Measurements from ENCODE around the gene CNST.
"Not testable (repeated sequence)": the region's sequence is repeated elsewhere in the genome, so short reads cannot be mapped to it uniquely, and the experiment has no call there.

The CNST gene

DNA sequence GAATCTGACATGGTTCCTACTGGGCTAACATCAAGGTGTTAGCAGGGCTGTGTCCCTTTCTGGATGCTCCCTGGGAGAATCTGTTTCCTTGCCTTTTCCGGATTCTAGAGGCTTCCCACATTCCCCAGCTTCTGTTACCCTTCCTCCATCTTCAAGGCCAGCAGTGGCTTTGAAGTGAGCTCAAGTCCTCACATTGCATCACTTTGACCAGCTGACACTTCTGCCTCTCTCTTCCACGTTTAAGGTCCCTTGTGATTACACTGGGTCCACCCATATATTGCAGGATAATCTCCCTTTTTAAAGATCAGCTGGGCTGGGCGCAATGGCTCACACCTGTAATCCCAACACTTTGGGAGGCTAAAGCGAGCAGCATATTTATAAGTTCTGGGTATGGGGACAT is 33.1 kb downstream of the CNST start:
- no peak overlapping the region for H3K4me3 ChIP-seq (ENCODE audit: low read depth, low read length)
- in situ Hi-C loops (cut with HindIII; ENCODE audit: low sequenced_read_pairs), result no loop called here
- TF ChIP-seq, protein P1, sequence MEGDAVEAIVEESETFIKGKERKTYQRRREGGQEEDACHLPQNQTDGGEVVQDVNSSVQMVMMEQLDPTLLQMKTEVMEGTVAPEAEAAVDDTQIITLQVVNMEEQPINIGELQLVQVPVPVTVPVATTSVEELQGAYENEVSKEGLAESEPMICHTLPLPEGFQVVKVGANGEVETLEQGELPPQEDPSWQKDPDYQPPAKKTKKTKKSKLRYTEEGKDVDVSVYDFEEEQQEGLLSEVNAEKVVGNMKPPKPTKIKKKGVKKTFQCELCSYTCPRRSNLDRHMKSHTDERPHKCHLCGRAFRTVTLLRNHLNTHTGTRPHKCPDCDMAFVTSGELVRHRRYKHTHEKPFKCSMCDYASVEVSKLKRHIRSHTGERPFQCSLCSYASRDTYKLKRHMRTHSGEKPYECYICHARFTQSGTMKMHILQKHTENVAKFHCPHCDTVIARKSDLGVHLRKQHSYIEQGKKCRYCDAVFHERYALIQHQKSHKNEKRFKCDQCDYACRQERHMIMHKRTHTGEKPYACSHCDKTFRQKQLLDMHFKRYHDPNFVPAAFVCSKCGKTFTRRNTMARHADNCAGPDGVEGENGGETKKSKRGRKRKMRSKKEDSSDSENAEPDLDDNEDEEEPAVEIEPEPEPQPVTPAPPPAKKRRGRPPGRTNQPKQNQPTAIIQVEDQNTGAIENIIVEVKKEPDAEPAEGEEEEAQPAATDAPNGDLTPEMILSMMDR (IDR thresholded peaks at IDR 0.05; ENCODE audit: low read depth, low read length), result no peak
- DNase-seq (ENCODE audit: low read depth, low spot score), result no peak

DNA sequence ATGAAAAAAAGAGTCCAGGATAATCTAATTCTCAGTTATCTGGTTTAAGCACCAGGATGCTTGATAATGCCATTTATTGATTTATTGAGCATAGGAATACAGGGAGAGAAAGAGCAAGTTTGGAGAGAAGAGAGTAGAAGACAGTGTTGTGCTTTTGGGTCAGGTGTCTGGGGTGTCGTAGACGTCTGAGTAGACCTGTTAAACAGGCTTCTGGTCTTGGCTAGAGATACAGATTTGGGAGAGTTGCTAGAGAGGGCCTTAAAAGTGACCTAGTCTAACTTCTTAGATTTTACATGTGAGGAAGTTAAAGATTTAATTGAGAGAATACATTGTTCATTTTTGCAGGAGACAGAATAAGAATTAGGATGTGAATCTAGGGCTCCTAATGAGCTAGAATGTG is 34.3 kb downstream of the CNST start:
- no peak overlapping the region for H3K4me3 ChIP-seq (ENCODE audit: low read depth, low read length)
- DNase-seq (ENCODE audit: low read depth, low spot score), result no peak
- TF ChIP-seq, protein P1 (IDR thresholded peaks at IDR 0.05; ENCODE audit: low read depth, low read length), result no peak
- in situ Hi-C loops (cut with HindIII; ENCODE audit: low sequenced_read_pairs), result no loop called here

DNA sequence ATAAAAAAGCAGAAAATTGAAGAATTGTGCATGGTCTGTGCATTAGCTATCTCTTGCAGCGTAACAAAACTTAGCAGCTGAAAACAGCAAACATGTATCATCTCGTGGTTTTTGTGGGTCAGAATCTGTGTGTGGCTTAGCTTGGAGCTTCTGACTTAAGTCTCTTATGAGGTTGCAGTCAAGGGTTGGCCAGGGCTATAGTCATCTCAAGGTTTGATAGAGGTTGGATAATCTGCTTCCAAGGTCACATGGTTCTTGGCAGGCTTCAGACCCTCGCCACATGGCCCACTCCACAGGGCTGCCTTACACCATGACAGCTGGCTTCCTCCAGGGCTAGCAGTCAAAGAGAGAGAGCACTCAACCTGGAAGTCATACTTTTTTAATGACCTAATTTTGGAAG is 35.9 kb downstream of the CNST start:
- in situ Hi-C loops (cut with HindIII; ENCODE audit: low sequenced_read_pairs), result no loop called here
- TF ChIP-seq, protein P1 (IDR thresholded peaks at IDR 0.05; ENCODE audit: low read depth, low read length), result no peak
- peak; percentile 30 for DNase-seq (ENCODE audit: low read depth, low spot score)
- H3K4me3 ChIP-seq (ENCODE audit: low read depth, low read length), result no peak overlapping the region

DNA sequence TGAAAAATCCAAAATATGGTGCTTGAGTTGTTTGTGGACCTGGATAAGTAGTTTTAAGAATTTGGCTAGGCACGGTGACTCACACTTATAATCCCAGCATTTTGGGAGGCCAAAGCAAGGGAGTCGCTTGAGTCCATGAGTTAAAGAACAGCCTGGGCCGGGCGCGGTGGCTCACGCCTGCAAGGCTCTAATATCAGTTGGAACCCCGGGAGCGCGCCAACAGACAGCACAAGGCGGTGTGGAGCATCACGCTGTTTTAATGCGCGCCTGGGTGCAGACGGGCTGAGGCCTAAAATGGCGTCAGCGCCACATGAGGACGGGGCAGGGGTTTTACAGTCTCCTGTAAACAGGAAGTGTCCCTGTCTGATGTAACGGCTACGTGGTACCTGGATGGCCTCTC is 39.0 kb downstream of the CNST start:
- DNase-seq (ENCODE audit: low read depth, low spot score); in situ Hi-C loops (cut with HindIII; ENCODE audit: low sequenced_read_pairs); H3K4me3 ChIP-seq (ENCODE audit: low read depth, low read length): not testable (repeated sequence)

DNA sequence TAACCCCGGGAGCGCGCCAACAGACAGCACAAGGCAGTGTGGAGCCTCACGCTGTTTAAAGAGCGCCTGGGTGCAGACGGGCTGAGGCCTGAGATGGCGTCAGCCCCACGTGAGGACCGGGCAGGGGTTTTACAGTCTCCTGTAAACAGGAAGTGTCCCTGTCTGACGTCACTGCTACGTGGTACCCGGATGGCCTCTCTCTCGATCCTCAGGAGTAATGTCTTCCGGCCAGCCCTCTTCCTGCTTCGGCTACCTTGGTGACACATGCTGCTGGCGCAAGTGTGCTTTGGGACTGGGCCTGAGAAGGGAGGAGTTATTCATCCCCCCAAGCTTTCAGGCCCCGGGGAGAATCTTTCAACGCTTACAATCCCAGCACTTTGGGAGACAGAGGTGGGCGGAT is 41.2 kb downstream of the CNST start:
- H3K4me3 ChIP-seq (ENCODE audit: low read depth, low read length), result no peak overlapping the region
- in situ Hi-C loops (cut with HindIII; ENCODE audit: low sequenced_read_pairs), result no loop called here
- TF ChIP-seq, protein P1 (IDR thresholded peaks at IDR 0.05; ENCODE audit: low read depth, low read length), result no peak
- DNase-seq (ENCODE audit: low read depth, low spot score), result no peak

DNA sequence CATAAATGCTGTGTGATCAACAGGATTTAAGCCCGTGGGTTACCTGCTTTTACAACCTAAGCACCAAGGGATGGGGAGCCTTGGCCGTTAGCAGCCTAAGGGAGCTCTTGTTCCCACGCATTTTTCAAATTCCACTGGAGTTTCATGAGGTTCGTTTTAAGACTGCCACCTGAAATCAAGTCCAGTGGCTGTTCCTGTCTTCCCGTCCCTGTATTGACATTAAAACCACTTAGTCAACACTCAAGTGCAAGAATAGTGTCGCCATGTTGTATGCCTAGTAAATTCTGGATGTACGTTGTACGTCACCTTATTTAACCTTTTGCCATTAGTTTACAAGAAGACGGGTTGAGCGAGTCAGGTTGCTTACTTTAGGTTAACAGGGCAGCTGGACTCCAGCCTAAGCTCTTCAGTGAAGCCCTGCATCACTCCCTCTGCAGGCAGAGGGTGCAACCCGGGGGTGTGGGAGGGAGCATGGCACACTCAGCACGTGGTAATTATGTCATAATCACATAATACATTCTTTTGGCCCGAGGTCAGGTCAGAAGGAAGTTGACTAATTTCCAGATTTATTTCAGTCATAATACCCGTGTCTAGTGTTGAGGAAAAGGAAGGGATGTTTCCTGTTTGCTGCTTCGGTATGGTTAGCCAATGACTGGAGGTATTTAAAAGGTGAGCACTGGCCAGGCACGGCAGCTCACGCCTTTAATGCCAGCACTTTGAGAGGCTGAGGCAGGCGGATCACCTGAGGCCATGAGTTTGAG is 42.5 kb downstream of the CNST start:
- DNase-seq (ENCODE audit: low read depth, low spot score), result peak; percentile 89
- in situ Hi-C loops (cut with HindIII; ENCODE audit: low sequenced_read_pairs), result no loop called here
- H3K4me3 ChIP-seq (ENCODE audit: low read depth, low read length), result no peak overlapping the region
- TF ChIP-seq, protein P1 (IDR thresholded peaks at IDR 0.05; ENCODE audit: low read depth, low read length), result peak; percentile 13

DNA sequence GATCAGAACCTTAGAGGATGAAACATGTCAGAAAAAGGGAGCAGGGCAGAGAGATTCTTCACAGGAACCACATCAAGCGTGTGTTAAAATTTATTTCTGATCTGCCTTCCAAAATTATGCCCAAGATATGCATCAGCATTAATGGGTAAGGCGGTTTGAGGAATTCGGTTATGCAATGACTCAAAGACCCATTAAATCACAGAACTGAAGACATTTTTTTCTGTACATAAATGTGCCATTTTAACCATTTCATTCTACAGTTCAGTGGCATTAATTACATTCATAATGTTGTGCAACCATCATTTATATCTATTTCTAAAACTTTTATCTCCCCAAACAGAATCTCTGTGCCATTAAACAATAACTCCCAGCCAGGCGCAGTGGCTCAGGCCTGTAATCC is 43.4 kb downstream of the CNST start:
- TF ChIP-seq, protein P1 (IDR thresholded peaks at IDR 0.05; ENCODE audit: low read depth, low read length), result no peak
- H3K4me3 ChIP-seq (ENCODE audit: low read depth, low read length), result no peak overlapping the region
- no peak for DNase-seq (ENCODE audit: low read depth, low spot score)
- in situ Hi-C loops (cut with HindIII; ENCODE audit: low sequenced_read_pairs), result no loop called here

All from astrocyte of the spinal cord (primary cell).